Stimulated activated CD4-positive, alpha-beta T cell treated with anti-CD3 and anti-CD28 coated beads, Interleukin-12 subunit alpha, Interleukin-12 subunit beta, amount 100 ng/mL, for 48 hours (primary cell): Measurements from ENCODE around the gene MPI.
"Not testable (repeated sequence)": the region's sequence is repeated elsewhere in the genome, so short reads cannot be mapped to it uniquely, and the experiment has no call there.

Experiments used
- DNase-seq, 3 donors: peaks; one replicate each; pipeline ENCODE4 v3.0.0-alpha.2; 2020; ENCODE audit warnings: low read depth in 2 of 3, low spot score in 1 of 3

The MPI gene

GRCh38 chr15:74863239-74864056 lies 26.4 kb upstream of the MPI start:
- no peak for DNase-seq

GRCh38 chr15:74864296-74864695 lies 25.5 kb upstream of the MPI start:
- no peak for DNase-seq

GRCh38 chr15:74865316-74865715 lies 24.5 kb upstream of the MPI start:
- DNase-seq: no peak

GRCh38 chr15:74866090-74866489 lies 23.8 kb upstream of the MPI start:
- no peak for DNase-seq

GRCh38 chr15:74867466-74868038 lies 22.3 kb upstream of the MPI start:
- no peak for DNase-seq

GRCh38 chr15:74868059-74868458 lies 21.8 kb upstream of the MPI start:
- no peak for DNase-seq

GRCh38 chr15:74869372-74869725 lies 20.5 kb upstream of the MPI start:
- DNase-seq: no peak

GRCh38 chr15:74869726-74870407 lies 20.0 kb upstream of the MPI start:
- DNase-seq: peak in 2 of 3 donors; percentile 33 to 41

GRCh38 chr15:74870436-74871215 lies 19.2 kb upstream of the MPI start:
- DNase-seq: no peak

GRCh38 chr15:74872702-74873035 lies 17.2 kb upstream of the MPI start:
- DNase-seq: no peak

GRCh38 chr15:74873036-74873755 lies 16.6 kb upstream of the MPI start, which contains the start of gene SCAMP2:
Gene SCAMP2, minus strand, starts transcription at chr15:74873365. Its CDS starts 110 bp downstream, at chr15:74873255.
- DNase-seq: peak; percentile 81 to 89 (median 86)

- no peak for DNase-seq
Measured at GRCh38 chr15:74873756-74874424, 16.0 kb upstream of the MPI start.

GRCh38 chr15:74878273-74878672 lies 11.6 kb upstream of the MPI start:
- no peak for DNase-seq

- DNase-seq: no peak
Measured at GRCh38 chr15:74882528-74882927, 7.3 kb upstream of the MPI start.

- no peak for DNase-seq
Measured at GRCh38 chr15:74884428-74885223, 5.2 kb upstream of the MPI start.

GRCh38 chr15:74885461-74885860 lies 4.4 kb upstream of the MPI start:
- no peak for DNase-seq

- DNase-seq: not testable (repeated sequence)
Measured at GRCh38 chr15:74887537-74888193, 2.2 kb upstream of the MPI start.

- DNase-seq: no peak
Measured at GRCh38 chr15:74888716-74889115, 1.1 kb upstream of the MPI start.

- no peak for DNase-seq
Measured at GRCh38 chr15:74889390-74889882, 406 bp upstream of the MPI start.
